ENCODE data around the gene ACP4. TPM values are rescaled to one million over a fixed set of nuclear protein-coding genes. Genes with fewer than 3 reads are reported as not detected.
"Not testable (repeated sequence)": the region's sequence is repeated elsewhere in the genome, so short reads cannot be mapped to it uniquely, and the experiment has no call there.

Gene ACP4
- total RNA-seq, 6 experiments from 2014 or later: 0.37 TPM; not detected in 5

DNA sequence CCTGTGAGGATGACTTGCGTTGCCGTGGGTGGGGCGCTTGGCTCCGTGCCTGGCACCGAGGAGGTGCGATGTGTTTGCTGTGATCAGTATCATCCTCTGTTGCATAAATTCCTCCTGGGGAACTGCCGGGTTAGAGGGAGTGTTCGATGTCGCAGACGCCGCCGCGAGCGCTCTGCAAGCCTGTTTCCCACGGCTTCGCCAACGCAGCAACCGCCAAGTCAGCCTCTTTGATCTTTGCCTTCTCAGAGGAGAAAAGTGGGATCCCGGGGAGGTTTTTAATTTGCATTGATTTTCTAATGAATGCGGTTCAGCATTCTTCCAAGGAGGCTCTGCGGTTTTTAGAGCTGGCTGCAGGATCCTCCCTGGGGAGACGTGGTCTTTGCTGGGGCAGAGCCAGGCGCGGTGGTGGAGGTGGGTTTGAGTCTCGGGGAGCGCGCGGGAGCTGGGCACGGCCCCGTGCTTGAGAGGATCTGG, 12.3 kb upstream of the ACP4 start:
- no peaks in the 10 kb centered on the region for H3K9me3 ChIP-seq
- H3K4me1 ChIP-seq: no peaks in the 10 kb centered on the region
- TF ChIP-seq, protein P1, sequence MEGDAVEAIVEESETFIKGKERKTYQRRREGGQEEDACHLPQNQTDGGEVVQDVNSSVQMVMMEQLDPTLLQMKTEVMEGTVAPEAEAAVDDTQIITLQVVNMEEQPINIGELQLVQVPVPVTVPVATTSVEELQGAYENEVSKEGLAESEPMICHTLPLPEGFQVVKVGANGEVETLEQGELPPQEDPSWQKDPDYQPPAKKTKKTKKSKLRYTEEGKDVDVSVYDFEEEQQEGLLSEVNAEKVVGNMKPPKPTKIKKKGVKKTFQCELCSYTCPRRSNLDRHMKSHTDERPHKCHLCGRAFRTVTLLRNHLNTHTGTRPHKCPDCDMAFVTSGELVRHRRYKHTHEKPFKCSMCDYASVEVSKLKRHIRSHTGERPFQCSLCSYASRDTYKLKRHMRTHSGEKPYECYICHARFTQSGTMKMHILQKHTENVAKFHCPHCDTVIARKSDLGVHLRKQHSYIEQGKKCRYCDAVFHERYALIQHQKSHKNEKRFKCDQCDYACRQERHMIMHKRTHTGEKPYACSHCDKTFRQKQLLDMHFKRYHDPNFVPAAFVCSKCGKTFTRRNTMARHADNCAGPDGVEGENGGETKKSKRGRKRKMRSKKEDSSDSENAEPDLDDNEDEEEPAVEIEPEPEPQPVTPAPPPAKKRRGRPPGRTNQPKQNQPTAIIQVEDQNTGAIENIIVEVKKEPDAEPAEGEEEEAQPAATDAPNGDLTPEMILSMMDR (IDR thresholded peaks at IDR 0.05): no peak
- no peak for TF ChIP-seq POLR2A (IDR thresholded peaks at IDR 0.05)
- peaks cover 0 to 23% of the 10 kb centered on the region in 2 donors for H3K27me3 ChIP-seq
- DNase-seq (no peak), ATAC-seq (no peak)
- H3K36me3 ChIP-seq: no peaks in the 10 kb centered on the region
- WGBS (ENCODE audit: insufficient coverage, low coverage, low lambda C conversion rate, missing lambda C conversion rate): under 1% methylated on average over 29 of the region's 30 CpGs
- H3K27ac ChIP-seq: no peak overlapping the region
- H3K4me3 ChIP-seq: no peak overlapping the region
- intact Hi-C loops (cut with DNase I): no loop called here

DNA sequence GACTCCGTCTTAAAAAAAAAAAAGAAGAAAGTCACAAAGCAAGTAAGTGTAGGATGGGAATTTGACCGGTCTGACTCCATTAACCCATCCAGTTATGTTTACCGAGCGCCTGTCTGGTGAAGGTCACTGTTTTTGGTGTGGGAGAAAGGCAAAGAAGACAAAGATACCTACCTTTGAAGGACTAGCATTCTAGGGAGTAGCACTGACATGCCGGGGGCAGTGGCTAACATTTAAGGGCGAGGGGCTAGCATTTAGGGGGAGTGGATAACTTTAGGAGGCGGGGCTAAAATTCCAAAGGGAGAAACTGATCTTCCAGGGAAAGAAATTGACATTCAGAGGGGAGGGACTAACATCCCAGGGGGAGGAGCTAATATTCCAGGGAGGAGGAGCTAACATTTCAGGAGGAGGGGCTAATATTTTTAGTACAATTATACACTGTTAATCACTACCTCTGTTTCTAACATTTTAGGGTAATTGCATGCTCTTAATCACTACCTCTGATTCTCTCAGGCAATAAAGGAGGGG, 11.2 kb upstream of the ACP4 start:
- peaks cover 0 to 23% of the 10 kb centered on the region in 2 donors for H3K27me3 ChIP-seq

DNA sequence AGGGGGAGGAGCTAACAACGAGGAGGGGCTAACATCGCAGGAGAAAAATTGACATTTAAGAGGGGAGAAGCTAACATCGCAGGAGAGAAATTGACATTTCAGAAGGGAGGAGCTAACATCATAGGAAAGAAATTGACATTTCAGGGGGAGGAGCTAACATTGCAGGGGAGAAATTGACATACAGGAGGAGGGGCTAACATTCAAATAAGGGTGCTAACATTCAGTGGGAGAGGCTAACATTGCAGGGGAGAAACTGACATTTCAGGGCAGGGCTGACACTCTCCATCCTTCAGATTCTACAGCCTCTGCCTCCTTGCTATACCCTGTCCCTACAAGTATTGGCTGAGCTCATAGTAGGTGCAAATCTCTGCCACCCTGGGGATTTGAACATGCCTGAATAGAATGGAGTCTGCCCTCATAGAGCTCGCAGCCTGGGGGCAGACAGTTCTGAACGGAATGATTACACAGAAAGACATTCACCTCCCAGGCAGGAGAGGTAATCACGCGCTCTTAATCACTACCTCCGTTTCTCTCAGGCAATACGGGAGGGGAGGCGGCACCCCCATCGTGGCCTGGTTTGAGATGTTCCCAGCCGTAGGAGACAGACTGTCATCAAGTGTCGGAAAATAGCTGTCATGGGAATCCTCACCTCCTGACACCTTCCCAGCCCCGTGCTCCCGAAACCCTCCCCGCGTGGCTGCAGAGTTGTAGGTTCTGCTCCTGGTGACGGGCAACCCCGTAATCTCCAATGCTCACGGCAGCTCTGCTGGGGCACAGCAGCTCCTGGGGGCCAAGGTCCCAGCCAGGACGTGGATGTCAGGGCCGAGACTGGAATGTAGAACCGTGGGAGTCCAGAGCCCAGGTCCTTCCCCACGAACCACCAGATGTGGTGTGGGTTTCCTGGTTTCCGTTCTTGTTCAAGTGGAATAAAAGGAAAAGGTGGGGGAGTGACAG, 10.4 kb upstream of the ACP4 start:
- H3K27me3 ChIP-seq: peaks cover 0 to 22% of the 10 kb centered on the region in 2 donors
- intact Hi-C loops (cut with DNase I): loop anchor here (10.0 kb wide), 3 partner anchors 65 to 405 kb away; partner anchors contain the start of genes NR1H2 (in 1 of the 2) and SHANK1 (in 1 of the 2)
- TF ChIP-seq POLR2A (IDR thresholded peaks at IDR 0.05): no peak
- TF ChIP-seq, protein P1 (IDR thresholded peaks at IDR 0.05): no peak
- 33% methylated on average over 20 of the region's 25 CpGs for WGBS (ENCODE audit: insufficient coverage, low coverage, low lambda C conversion rate, missing lambda C conversion rate)
- no peak overlapping the region for H3K27ac ChIP-seq
- DNase-seq (no peak), ATAC-seq (no peak)
- H3K4me1 ChIP-seq: no peaks in the 10 kb centered on the region
- no peak overlapping the region for H3K4me3 ChIP-seq
- H3K9me3 ChIP-seq: no peaks in the 10 kb centered on the region
- no peaks in the 10 kb centered on the region for H3K36me3 ChIP-seq

More for the DNA sequence above, 11.2 kb upstream of the ACP4 start:
- H3K36me3 ChIP-seq: no peaks in the 10 kb centered on the region
- ATAC-seq: no peak
- no peak for DNase-seq
- 50% methylated on average over 7 of the region's 7 CpGs for WGBS (ENCODE audit: insufficient coverage, low coverage, low lambda C conversion rate, missing lambda C conversion rate)
- H3K4me3 ChIP-seq: no peak overlapping the region
- H3K27ac ChIP-seq: no peak overlapping the region
- no peaks in the 10 kb centered on the region for H3K9me3 ChIP-seq
- TF ChIP-seq, protein P1 (IDR thresholded peaks at IDR 0.05): no peak
- no peak for TF ChIP-seq POLR2A (IDR thresholded peaks at IDR 0.05)
- intact Hi-C loops (cut with DNase I): no loop called here
- no peaks in the 10 kb centered on the region for H3K4me1 ChIP-seq

DNA sequence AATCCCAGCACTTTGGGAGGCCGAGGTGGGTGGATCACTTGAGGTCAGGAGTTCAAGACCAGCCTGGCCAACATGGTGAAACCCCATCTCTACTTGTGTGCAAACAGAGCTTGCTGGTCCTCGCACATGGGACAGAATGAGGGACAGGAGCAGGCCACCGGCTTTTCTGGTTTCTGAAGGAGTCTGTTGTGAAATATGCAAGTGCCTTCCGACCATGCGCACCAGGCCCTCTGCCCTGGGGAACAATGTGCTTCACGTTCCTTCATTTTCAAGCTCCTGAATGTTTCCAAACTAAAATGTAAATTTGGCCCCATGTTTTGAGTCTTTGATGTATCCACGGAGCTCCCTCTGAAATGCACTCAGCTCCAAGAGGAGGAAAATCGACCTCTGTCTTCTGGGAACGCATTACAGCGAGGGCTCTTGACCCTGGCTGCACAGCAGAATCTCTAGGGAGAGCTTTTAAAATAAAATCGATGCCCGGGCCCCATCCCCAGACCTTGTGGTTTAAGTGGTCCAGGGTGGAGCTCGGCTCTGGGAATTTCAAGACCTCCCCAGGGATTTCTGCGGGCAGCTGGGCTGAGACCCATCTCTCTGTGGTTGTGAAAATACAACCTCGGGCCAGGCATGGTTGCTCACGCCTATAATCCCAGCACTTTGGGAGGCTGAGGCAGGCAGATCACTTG, 9.3 kb upstream of the ACP4 start:
- 48% methylated on average over 8 of the region's 16 CpGs for WGBS (ENCODE audit: insufficient coverage, low coverage, low lambda C conversion rate, missing lambda C conversion rate)
- H3K27ac ChIP-seq: no peak overlapping the region
- H3K9me3 ChIP-seq: no peaks in the 10 kb centered on the region
- peaks cover 0 to 17% of the 10 kb centered on the region in 2 donors for H3K27me3 ChIP-seq
- no peak overlapping the region for H3K4me3 ChIP-seq
- H3K36me3 ChIP-seq: no peaks in the 10 kb centered on the region
- H3K4me1 ChIP-seq: no peaks in the 10 kb centered on the region
- DNase-seq: no peak
- no peak for ATAC-seq
- TF ChIP-seq, protein P1 (IDR thresholded peaks at IDR 0.05): no peak
- no peak for TF ChIP-seq POLR2A (IDR thresholded peaks at IDR 0.05)
- intact Hi-C loops (cut with DNase I): loop anchor here (10.0 kb wide), 3 partner anchors 66 to 406 kb away; partner anchors contain the start of genes NR1H2 (in 1 of the 2) and SHANK1 (in 1 of the 2)

DNA sequence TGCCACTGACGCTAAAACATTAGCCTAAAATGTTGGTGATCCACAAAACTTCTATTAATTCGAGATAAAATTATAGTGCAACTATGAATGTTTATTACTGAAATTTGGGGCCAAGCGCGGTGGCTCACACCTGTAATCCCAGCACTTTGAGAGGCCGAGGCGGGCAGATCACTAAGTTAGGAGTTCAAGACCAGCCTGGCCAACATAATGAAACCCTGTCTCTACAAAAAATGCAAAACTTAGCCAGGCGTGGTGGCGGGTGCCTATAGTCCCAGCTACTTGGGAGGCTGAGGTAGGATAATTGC, 6.4 kb upstream of the ACP4 start:
- ATAC-seq, H3K9me3 ChIP-seq, H3K36me3 ChIP-seq, H3K27me3 ChIP-seq, H3K27ac ChIP-seq, H3K4me3 ChIP-seq, DNase-seq, H3K4me1 ChIP-seq: not testable (repeated sequence)
- 32% methylated on average over 7 of the region's 8 CpGs for WGBS (ENCODE audit: insufficient coverage, low coverage, low lambda C conversion rate, missing lambda C conversion rate)
- intact Hi-C loops (cut with DNase I): loop anchor here (10.0 kb wide), 3 partner anchors 69 to 409 kb away; partner anchors contain the start of genes NR1H2 (in 1 of the 2) and SHANK1 (in 1 of the 2)
